SHP77 treated with DMSO at 0.1 percent for 48 hours (cell line): Measurements from ENCODE around the gene PDGFB.

ENCODE experiments used
- DNase-seq: peaks from one replicate; lab custom pipeline; 2025; lab: John Stamatoyannopoulos, UW

Gene PDGFB

DNA sequence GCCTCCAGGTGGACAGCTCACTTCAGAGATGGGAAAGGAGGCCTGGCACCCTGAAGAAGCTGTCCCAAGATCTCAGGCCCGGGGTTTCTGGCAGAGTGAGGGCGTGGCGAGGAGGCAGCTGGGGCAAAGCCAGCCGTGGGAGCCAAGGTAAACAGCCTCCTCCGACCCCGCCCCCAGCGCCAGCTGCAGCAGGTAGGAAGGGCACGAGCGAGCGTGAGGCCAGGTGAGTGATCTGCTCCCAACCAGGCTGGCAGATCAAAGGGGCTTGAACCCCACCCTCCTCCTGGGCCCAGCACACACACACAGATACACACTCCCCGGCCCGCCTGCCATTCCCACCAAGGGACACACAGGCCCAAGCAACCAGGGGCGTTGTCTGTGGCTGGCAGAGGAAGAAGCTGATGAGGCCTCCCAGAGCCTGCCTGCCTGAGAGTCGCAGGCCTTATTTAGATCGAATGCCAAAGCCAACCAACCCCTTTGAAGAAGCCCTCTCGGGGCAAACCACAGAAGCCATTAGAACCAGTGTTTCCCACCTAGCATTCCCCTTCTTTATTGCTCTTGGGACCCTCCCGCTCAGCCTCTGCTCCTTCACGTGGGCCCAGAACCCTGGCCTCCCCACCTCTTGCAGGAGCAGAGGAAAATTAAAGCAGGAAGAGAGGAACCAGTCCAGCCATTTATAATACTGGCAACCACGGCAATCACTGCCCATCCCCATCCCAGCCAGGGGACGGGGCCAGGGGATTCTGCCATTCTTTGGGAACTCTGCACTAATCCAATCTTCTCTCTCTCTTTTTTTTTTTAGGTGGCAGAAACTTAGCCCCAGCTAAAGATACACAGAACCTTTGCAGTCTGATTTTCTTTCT lies 5.0 kb downstream of the PDGFB start:
- DNase-seq, result no peak

DNA sequence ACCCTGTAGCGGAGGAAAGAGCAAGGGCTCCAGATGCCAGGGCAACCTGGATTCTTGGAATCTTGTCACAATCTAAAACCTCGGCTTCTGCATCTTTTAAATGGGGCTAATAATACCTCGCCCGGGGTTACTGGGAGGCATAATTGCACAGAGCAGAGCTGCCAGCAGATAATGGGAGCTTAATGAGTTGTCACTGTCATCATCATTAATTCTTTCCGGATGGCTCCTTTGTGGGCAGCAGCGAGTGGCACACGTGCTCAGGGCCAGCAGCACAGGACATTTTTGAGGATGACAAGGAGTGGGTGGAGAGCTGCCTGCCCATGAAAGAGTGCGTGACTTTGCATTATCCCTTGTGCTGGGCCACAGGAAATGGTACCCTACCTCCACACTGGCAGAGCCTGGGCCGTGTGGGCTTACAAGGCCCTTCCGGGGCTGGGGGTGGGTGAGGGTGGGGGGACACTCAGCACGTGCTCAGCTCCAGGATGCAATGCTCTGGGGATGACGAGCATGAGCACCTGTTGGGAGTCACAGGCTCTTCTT lies 5.7 kb downstream of the PDGFB start:
- DNase-seq, result no peak

DNA sequence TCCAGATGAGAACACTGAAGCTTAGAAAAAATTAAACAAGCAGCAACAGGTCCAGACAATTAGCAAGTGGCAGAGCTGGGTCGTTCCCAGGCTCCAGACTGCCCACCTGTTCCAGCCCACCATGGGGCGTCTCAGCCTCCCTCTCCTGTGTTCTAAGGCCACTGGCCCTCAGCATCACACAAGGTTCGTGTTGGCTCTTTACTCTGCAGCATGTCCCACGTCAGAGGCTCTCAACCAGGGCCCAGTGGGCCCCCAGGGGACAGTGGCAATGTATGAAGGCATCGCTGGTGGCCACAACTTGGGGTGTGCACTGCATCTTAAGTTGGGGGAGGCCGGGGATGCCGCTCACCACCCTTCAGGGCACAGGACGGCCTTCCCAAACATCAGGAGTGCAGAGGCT lies 6.2 kb downstream of the PDGFB start:
- no peak for DNase-seq

GRCh38 chr22:39238101-39238466 lies 6.7 kb downstream of the PDGFB start:
- DNase-seq, result no peak

- no peak for DNase-seq
Observed at GRCh38 chr22:39237318-39238100, 7.3 kb downstream of the PDGFB start.

DNA sequence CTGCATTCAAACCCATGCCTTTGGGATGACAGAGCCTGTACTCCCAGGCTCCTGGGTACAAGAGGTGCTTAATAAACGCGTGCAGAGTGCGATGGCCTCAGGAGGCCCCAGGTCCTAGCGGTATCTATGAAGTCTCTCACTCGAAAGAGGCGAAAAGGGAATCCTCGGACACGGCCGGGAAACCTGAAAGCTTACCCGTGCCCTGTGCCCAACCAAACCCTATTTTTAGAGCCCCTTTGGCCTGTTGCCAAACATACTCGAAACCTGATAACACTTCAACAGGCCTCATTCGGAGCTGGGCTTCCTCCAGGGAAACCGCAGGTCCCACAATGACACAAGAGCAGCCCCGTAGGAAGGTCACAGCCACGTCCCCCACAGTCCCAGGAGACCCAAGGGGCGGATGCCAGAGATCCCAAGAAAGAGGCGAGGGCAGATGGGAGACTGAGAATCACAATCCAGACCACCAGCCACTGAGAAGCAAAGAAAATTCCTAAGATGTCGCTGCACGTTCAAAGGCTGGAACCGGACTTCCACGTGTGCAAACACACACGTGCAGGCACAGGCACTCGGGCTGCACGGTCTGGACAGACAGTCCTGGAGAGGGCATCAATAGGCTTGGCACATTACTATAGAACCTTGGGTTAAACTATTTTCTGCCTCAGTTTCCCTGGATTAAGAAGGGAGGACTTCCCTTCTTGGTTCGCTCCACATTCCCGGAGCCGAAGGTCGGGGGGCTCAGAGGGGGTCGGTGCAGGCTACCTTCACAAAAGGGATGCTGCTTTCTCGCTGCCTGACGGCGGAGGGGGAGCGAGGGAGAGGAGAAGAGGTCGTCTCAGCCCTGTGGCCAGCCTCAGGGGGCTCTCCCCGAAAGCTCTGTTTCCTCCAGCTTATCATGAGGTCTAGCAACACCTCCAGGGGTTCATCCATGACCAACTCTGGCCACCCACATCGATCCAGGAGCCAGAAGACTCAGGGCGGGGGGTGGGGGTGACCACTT lies 8.2 kb downstream of the PDGFB start:
- no peak for DNase-seq

- no peak for DNase-seq
Observed at GRCh38 chr22:39234867-39235687, 9.7 kb downstream of the PDGFB start.

DNA sequence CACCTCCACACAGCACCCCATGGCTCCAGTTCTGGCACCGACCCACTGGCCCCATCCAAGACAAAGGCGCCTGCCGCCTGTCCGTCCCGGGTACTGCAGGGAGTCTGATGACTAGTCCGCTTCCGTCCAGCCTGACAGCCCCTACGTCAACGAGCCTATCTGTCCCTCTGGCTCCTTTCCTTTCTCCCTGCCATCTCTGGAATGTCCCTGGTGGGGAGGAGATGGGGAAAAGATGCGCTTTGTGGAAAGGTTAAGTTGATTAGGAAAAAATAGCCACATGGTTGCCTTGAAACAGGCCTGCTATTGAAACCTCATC lies 10.4 kb downstream of the PDGFB start:
- DNase-seq, result no peak

DNA sequence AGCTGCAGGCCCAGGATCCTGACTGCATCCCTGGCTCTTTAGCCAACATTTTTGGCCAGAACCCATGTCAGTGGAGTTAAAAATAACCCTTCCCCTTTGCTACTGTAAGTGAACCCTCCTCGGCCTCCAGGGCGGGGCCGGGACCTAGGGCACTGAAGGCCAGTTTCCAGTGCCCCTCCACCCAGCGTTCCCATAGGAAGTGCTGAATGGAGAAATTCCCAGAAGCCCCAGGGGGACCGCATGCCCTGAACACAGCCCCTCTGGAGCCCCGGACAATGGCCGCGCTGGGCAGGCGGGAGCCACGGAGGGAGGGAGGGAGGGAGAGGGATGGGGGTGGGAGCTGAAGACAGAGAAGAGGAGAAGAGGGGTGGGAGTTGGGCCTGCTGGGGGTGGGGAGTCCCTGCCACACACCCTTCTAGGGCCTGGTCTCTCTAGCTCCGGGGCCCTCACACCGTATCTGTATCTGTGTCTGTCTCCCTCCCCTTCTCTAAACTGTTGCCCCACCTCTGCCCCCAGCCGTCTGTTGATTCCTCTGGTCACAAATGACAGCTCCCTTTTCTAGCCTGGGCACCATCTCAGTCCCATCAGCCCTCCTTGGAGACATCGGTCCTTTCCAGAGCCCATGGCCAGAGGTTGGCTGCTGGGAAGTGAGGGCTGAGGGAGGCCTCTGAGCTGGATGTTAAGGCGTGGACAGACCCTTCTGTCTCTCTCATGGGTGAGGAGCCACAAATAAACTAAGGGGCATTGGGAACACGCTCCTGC lies 10.9 kb downstream of the PDGFB start:
- DNase-seq, result no peak

GRCh38 chr22:39232806-39233709 lies 11.7 kb downstream of the PDGFB start:
- no peak for DNase-seq

GRCh38 chr22:39232246-39232645 lies 12.5 kb downstream of the PDGFB start:
- DNase-seq, result no peak

GRCh38 chr22:39231197-39231950 lies 13.4 kb downstream of the PDGFB start:
- no peak for DNase-seq

DNA sequence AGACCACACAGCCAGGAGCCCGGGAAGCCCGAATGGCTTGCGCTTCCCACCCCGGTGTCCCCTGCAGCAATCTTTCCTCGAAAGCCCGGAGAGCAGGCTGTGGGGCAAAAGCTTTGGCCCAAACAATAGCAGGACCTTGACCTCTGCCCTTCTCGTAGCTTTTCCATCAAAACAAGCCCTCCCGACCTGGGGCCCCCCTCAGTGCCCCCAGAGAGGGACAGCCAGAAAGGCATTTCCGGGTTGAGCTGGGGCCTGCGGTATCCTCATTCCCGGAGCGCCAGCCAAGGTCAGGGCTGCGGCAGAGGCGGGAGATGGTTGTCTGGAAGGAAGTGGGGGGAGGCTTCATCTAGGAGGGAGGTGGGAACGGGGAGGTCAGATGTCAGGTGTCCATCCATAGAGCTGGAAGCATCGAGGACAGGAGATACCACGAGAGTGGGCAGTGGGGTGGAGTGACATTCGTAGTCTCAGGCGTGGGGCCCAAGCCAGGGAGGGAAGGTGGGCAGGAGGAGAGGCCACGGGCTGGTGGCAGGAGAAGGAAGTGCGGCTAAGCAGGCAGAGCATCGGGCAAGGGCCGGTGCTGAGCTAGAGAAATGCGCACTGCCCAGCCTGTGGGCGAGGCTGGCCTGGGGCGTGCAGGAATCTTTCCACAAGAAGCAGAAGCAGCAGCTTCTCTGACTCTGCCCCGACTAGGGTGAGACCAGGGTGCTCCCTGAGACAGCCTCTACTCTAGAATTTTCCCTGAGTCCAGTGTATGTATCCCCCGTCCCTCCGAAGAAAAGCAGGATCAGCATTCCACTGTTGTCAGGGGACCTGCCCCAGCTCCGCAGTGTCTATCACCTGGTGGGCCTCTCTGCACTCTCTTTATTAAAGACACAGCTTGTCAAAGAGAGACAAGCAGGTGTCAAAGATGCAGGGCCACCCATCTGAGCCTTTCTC lies 14.3 kb downstream of the PDGFB start:
- no peak for DNase-seq

DNA sequence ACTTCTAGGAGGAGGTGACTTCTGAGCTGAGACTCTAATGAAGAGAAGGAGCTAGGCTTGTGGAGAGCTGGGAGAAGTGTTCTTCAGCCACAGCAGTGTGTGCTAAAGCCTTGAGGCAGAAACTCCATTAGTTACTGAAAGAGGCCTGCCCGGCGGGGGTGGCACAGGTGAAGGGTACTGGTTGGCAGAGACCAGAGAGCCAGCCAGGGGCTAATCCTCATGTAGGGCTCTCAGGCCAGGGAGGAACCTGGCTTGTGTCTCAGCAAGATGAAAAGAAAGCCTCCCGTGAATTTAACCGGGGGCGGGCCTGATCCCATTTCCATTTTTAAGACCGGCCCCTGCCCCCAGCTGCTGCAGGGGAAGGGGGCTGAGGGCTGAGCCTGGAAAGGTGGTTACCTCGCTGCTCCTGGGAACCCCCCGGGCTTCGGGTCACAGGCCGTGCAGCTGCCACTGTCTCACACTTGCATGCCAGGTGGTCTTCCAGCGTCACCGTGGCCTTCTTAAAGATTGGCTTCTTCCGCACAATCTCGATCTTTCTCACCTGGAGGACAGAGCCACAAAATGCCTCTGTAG lies 15.0 kb downstream of the PDGFB start:
- no peak for DNase-seq

- no peak for DNase-seq
Observed at GRCh38 chr22:39229075-39229474, 15.7 kb downstream of the PDGFB start.

- no peak for DNase-seq
Observed at GRCh38 chr22:39227542-39228272, 17.1 kb downstream of the PDGFB start.
